ENCODE data around the gene MBOAT7. TPM values are rescaled to one million over a fixed set of nuclear protein-coding genes. Genes with fewer than 3 reads are reported as not detected.

The MBOAT7 gene
- total and polyA plus RNA-seq, 2 of the 8 experiments (the other 6 are each of a cell fraction or from before 2014, with no cell fraction given), result 85.5 to 90.9 TPM

DNA sequence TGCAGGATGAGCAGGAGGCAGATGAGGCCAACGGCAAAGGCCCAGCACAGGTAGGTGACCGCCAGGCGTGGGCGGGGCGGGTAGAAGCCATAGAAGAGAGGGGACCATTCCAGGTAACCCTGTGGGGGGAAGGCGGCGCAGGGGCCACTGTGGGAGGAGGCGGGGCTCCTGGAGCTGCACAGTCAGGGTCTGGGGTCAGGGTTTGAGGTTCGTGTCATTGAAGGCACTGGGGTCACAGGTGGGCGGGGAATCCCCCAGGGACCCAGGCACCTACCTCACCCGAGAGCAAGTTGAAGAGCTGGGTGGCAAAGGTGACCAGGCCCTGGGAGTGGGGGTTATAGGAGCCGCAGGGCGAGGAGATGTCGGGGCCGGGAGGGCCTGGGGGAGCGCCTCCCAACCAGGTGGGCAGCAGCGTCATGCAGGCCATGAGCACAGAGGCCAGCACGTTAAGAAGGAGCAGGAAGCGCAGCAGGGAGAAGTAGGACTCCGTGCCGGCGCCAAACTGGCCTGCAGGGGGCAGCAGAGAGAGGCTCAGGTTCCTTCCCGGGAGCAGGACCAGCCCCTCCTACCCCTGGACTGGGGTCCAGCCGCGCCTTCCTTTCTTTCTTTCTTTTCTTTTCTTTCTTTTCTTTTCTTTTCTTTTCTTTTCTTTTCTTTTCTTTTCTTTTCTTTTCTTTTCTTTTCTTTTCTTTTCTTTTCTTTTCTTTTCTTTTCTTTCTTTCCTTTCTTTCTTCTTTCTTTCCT lies 21.0 kb downstream of the MBOAT7 start (continued):
- TF ChIP-seq KDM5A (IDR thresholded peaks at IDR 0.05; ENCODE audit: low read length), result no peak
- no peak for TF ChIP-seq GTF2F1 (IDR thresholded peaks at IDR 0.05; ENCODE audit: borderline replicate concordance, low read depth, low read length)
- TF ChIP-seq POU5F1 (IDR thresholded peaks at IDR 0.05; ENCODE audit: low read depth, low read length), result no peak
- TF ChIP-seq RXRA (IDR thresholded peaks at IDR 0.05; ENCODE audit: insufficient read depth, low read depth, low read length), result no peak
- 0 out of 2 replicates have a peak, but pooled peaks have one; percentile 28 for TF ChIP-seq SP1 (IDR thresholded peaks at IDR 0.05; ENCODE audit: low read depth, low read length)
- TF ChIP-seq ASH2L (IDR thresholded peaks at IDR 0.05; ENCODE audit: low read length), result no peak
- no peak for TF ChIP-seq JUND (IDR thresholded peaks at IDR 0.05; ENCODE audit: low read length)
- TF ChIP-seq TAF1 (IDR thresholded peaks at IDR 0.05; ENCODE audit: low read depth, low read length), result no peak
- TF ChIP-seq HDAC2 (IDR thresholded peaks at IDR 0.05; ENCODE audit: borderline replicate concordance in 1 of 2, low read depth in 2 of 2, low read length in 2 of 2), result no peak
- no peak for TF ChIP-seq POLR2AphosphoS5 (IDR thresholded peaks at IDR 0.05; ENCODE audit: low read depth, low read length)
- TF ChIP-seq BRCA1 (IDR thresholded peaks at IDR 0.05; ENCODE audit: low read depth, low read length), result no peak
- TF ChIP-seq TEAD4 (IDR thresholded peaks at IDR 0.05; ENCODE audit: low read depth, low read length), result no peak
- peak; percentile 56; the same call in 1 of the 2 replicates for TF ChIP-seq GABPA (IDR thresholded peaks at IDR 0.05; ENCODE audit: borderline replicate concordance, insufficient read depth, low read length)
- TF ChIP-seq BACH1 (IDR thresholded peaks at IDR 0.05; ENCODE audit: low read length), result no peak
- no peak for TF ChIP-seq FOSL1 (IDR thresholded peaks at IDR 0.05; ENCODE audit: insufficient read depth, low read depth, low read length)
- no peak for TF ChIP-seq RNF2 (IDR thresholded peaks at IDR 0.05; ENCODE audit: borderline replicate concordance, low read depth, low read length, missing control alignments, poor library complexity, severe bottlenecking)
